ENCODE results near the gene ADCY7.

The ADCY7 gene

DNA sequence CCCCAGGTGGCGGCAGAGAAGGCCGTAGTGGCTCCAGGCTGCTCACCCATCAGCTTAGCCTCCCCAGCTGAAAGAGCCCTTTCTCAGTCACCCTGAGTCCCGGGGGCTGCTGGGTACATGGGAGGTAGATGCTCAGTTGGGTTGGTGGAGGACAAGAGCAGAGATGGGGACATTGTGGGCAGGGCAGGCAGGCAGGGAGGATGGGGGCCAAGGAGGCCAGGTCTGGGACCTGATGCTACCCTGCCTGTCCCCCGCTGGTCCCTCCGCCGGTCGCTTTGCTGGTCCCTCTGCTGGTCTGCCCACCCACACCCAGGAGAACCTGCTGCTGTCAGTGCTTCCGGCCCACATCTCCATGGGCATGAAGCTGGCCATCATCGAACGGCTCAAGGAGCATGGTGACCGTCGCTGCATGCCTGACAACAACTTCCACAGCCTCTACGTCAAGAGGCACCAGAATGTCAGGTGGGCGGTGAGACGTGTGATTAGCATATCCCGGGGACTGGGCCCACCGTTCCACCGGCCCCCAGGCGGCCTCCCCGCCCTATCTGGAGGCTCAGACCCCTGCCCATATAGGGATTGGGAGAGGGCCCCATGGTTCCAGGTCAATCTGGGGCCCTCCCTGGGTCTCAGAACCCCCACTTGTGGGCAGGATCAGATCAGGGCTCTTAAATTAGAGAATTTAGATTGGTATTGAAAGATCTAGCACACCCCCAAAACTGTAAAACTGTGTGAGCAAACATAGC lies 26.9 kb downstream of the ADCY7 start:
- Histone ChIP-seq H3K27ac (ENCODE audit: poor library complexity, severe bottlenecking) (no peak overlapping the region), H3K36me3 (ENCODE audit: low read depth) (no peaks in the 10 kb centered on the region), H3K9me3 (ENCODE audit: severe bottlenecking) (no peaks in the 10 kb centered on the region), H3K4me3 (ENCODE audit: severe bottlenecking) (no peak overlapping the region), H3K4me1 (ENCODE audit: insufficient read depth, poor library complexity, severe bottlenecking) (no peaks in the 10 kb centered on the region), H3K27me3 (ENCODE audit: insufficient read depth, poor library complexity, severe bottlenecking) (no peaks in the 10 kb centered on the region)
- DNase-seq (ENCODE audit: low spot score) (no peak), ATAC-seq (ENCODE audit: low read depth) (no peak)
- TF ChIP-seq, protein P1, sequence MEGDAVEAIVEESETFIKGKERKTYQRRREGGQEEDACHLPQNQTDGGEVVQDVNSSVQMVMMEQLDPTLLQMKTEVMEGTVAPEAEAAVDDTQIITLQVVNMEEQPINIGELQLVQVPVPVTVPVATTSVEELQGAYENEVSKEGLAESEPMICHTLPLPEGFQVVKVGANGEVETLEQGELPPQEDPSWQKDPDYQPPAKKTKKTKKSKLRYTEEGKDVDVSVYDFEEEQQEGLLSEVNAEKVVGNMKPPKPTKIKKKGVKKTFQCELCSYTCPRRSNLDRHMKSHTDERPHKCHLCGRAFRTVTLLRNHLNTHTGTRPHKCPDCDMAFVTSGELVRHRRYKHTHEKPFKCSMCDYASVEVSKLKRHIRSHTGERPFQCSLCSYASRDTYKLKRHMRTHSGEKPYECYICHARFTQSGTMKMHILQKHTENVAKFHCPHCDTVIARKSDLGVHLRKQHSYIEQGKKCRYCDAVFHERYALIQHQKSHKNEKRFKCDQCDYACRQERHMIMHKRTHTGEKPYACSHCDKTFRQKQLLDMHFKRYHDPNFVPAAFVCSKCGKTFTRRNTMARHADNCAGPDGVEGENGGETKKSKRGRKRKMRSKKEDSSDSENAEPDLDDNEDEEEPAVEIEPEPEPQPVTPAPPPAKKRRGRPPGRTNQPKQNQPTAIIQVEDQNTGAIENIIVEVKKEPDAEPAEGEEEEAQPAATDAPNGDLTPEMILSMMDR (IDR thresholded peaks at IDR 0.05; ENCODE audit: poor library complexity, severe bottlenecking) = no peak

DNA sequence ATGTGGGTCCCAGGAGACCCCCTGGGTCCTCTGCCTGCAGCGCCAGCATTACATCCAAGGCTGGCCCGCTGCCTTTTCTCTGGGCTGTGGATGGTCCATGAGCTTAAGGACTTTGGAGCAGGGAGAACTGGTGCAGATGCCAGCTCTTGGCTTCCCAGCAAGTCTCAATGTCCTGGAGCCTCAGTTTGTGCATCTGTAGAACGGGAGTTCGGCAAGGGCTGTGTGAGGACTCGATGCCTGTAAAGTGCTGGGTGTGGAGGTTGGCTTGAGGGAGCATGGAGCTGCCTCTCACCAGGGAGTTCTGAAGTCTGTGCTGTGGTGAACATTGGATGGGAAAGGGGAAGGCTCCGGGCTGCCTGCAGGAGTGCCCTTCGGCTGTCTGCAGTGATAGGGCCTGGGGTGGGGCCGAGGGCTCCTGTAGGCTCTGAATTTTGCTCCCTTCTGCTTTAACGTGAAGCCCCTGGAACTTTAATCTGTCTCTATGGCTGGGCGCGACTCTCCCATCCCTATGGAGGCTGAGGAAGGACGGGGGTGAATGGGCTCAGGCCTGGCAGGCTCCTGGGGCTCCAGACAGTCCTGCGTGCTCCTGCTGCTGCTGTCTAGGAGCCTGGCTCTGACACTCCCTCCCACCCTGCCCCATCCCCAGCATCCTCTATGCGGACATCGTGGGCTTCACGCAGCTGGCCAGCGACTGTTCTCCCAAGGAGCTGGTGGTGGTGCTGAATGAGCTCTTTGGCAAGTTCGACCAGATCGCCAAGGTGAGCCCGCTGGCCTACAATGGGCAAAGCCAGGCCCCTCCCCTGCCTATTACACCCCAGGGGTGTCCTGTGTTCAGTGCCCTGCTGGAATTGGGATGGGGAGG lies 27.9 kb downstream of the ADCY7 start:
- Histone ChIP-seq H3K27me3 (ENCODE audit: insufficient read depth, poor library complexity, severe bottlenecking) (no peaks in the 10 kb centered on the region), H3K36me3 (ENCODE audit: low read depth) (no peaks in the 10 kb centered on the region), H3K4me1 (ENCODE audit: insufficient read depth, poor library complexity, severe bottlenecking) (no peaks in the 10 kb centered on the region), H3K27ac (ENCODE audit: poor library complexity, severe bottlenecking) (no peak overlapping the region), H3K4me3 (ENCODE audit: severe bottlenecking) (no peak overlapping the region), H3K9me3 (ENCODE audit: severe bottlenecking) (no peaks in the 10 kb centered on the region)
- DNase-seq (ENCODE audit: low spot score) (no peak), ATAC-seq (ENCODE audit: low read depth) (no peak)
- TF ChIP-seq, protein P1 (IDR thresholded peaks at IDR 0.05; ENCODE audit: poor library complexity, severe bottlenecking) = no peak

DNA sequence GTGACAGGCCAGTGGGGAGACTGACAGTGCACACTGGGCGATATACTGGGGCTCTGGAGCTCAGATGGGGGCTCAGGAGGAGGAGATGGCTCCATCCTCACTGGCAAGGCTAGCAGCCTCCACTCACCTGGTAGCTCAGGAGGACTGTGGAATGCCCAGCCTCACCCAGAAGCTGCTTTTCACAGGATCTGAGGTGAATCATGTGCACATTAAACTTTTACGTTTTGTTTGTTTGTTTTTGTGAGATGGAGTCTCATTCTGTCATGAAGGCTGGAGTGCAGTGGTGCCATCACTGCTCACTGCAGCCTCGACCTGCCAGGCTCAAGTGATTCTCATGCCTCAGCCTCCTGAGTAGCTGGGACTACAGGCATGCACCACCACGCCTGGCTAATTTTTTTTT lies 28.6 kb downstream of the ADCY7 start:
- Histone ChIP-seq H3K36me3 (ENCODE audit: low read depth) (no peaks in the 10 kb centered on the region), H3K4me1 (ENCODE audit: insufficient read depth, poor library complexity, severe bottlenecking) (no peaks in the 10 kb centered on the region), H3K9me3 (ENCODE audit: severe bottlenecking) (no peaks in the 10 kb centered on the region)

DNA sequence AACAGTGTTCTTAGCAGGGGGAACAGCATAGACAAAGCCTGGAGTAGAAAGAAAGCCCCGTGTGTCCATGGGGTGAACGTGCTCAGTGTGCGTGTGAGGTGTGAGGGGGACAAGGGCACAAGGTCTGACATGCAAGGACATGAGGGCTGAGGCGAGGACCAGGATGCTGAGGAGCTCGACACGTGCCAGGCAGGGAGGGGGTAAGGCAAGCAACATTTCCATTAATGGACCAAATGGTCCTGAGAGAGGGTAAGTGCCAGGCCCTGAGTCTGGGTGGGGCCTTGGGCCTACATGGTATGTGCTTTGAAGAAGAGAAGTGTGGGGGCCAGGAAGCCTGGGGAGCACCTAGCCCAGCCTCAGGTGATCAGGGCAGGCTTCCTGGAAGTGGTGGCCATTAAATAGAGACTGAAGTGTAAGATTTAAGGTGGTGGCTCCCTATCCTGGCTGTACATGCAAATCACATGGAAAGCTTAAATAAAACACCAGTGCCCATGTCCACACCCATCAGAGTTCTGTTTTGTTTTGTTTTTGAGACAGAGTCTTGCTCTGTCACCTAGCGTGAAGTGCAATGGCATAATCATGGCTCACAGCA lies 29.3 kb downstream of the ADCY7 start:
- DNase-seq (ENCODE audit: low spot score) = peak; percentile 29
- Histone ChIP-seq H3K4me3 (ENCODE audit: severe bottlenecking) (no peak overlapping the region), H3K27me3 (ENCODE audit: insufficient read depth, poor library complexity, severe bottlenecking) (no peaks in the 10 kb centered on the region), H3K36me3 (ENCODE audit: low read depth) (no peaks in the 10 kb centered on the region), H3K9me3 (ENCODE audit: severe bottlenecking) (no peaks in the 10 kb centered on the region), H3K27ac (ENCODE audit: poor library complexity, severe bottlenecking) (no peak overlapping the region), H3K4me1 (ENCODE audit: insufficient read depth, poor library complexity, severe bottlenecking) (no peaks in the 10 kb centered on the region)
- no peak for ATAC-seq (ENCODE audit: low read depth)
- TF ChIP-seq, protein P1 (IDR thresholded peaks at IDR 0.05; ENCODE audit: poor library complexity, severe bottlenecking) = no peak

More for the DNA sequence above, 28.6 kb downstream of the ADCY7 start:
- no peak for ATAC-seq (ENCODE audit: low read depth)
- TF ChIP-seq, protein P1 (IDR thresholded peaks at IDR 0.05; ENCODE audit: poor library complexity, severe bottlenecking) = no peak
- DNase-seq (ENCODE audit: low spot score) = peak; percentile 11
- Histone ChIP-seq H3K27me3 (ENCODE audit: insufficient read depth, poor library complexity, severe bottlenecking) (no peaks in the 10 kb centered on the region), H3K4me3 (ENCODE audit: severe bottlenecking) (no peak overlapping the region), H3K27ac (ENCODE audit: poor library complexity, severe bottlenecking) (no peak overlapping the region)

All from RWPE2 (cell line).